ENCODE results near the gene CDH12.

Gene CDH12

GRCh38 chr5:22722056-22722455 is 131.1 kb downstream of the CDH12 start:
- Histone ChIP-seq H3K27ac (ENCODE audit: low read depth, low read length, poor library complexity, severe bottlenecking) (no peak overlapping the region), H3K9ac (ENCODE audit: low read length) (no peak overlapping the region), H2AFZ (ENCODE audit: low read length) (no peak overlapping the region), H3K36me3 (ENCODE audit: insufficient read depth, low read length) (no peaks in the 10 kb centered on the region), H3K4me3 (ENCODE audit: low read depth, low read length, poor library complexity, severe bottlenecking) (no peak overlapping the region), H3F3A (ENCODE audit: insufficient read depth, low read length) (no peaks in the 10 kb centered on the region), H4K20me1 (ENCODE audit: insufficient read depth, low read length) (no peaks in the 10 kb centered on the region), H3K27me3 (ENCODE audit: insufficient read depth, low read length) (no peaks in the 10 kb centered on the region), H3K4me1 (ENCODE audit: insufficient read depth, low read length, severe bottlenecking) (no peaks in the 10 kb centered on the region), H3K9me3 (ENCODE audit: low read length) (no peaks in the 10 kb centered on the region), H3K79me2 (ENCODE audit: insufficient read depth, low read length) (no peaks in the 10 kb centered on the region), H3K9me2 (ENCODE audit: low read depth, low read length) (no peaks in the 10 kb centered on the region), H3K4me2 (ENCODE audit: low read length) (no peak overlapping the region)
- TF ChIP-seq EZH2 (IDR thresholded peaks at IDR 0.05; ENCODE audit: borderline replicate concordance, low read length) = no peak
- TF ChIP-seq CTCF (IDR thresholded peaks at IDR 0.05; ENCODE audit: low read length) = no peak

GRCh38 chr5:22719842-22720241 is 133.3 kb downstream of the CDH12 start:
- Histone ChIP-seq H4K20me1 (ENCODE audit: insufficient read depth, low read length) (no peaks in the 10 kb centered on the region), H3K27me3 (ENCODE audit: insufficient read depth, low read length) (no peaks in the 10 kb centered on the region), H3K4me1 (ENCODE audit: insufficient read depth, low read length, severe bottlenecking) (no peaks in the 10 kb centered on the region), H3K27ac (ENCODE audit: low read depth, low read length, poor library complexity, severe bottlenecking) (no peak overlapping the region), H2AFZ (ENCODE audit: low read length) (no peak overlapping the region), H3K9me3 (ENCODE audit: low read length) (no peaks in the 10 kb centered on the region), H3K79me2 (ENCODE audit: insufficient read depth, low read length) (no peaks in the 10 kb centered on the region), H3K9me2 (ENCODE audit: low read depth, low read length) (no peaks in the 10 kb centered on the region), H3K4me2 (ENCODE audit: low read length) (no peak overlapping the region), H3K36me3 (ENCODE audit: insufficient read depth, low read length) (no peaks in the 10 kb centered on the region), H3F3A (ENCODE audit: insufficient read depth, low read length) (no peaks in the 10 kb centered on the region), H3K4me3 (ENCODE audit: low read depth, low read length, poor library complexity, severe bottlenecking) (no peak overlapping the region), H3K9ac (ENCODE audit: low read length) (no peak overlapping the region)
- TF ChIP-seq CTCF (IDR thresholded peaks at IDR 0.05; ENCODE audit: low read length) (no peak), EZH2 (IDR thresholded peaks at IDR 0.05; ENCODE audit: borderline replicate concordance, low read length) (no peak)

GRCh38 chr5:22710660-22711059 is 142.5 kb downstream of the CDH12 start:
- Histone ChIP-seq H3K27me3 (ENCODE audit: insufficient read depth, low read length) (no peaks in the 10 kb centered on the region), H2AFZ (ENCODE audit: low read length) (no peak overlapping the region), H3K9me3 (ENCODE audit: low read length) (no peaks in the 10 kb centered on the region), H3K36me3 (ENCODE audit: insufficient read depth, low read length) (no peaks in the 10 kb centered on the region), H3K9ac (ENCODE audit: low read length) (no peak overlapping the region), H3K9me2 (ENCODE audit: low read depth, low read length) (no peaks in the 10 kb centered on the region), H4K20me1 (ENCODE audit: insufficient read depth, low read length) (no peaks in the 10 kb centered on the region), H3K4me1 (ENCODE audit: insufficient read depth, low read length, severe bottlenecking) (no peaks in the 10 kb centered on the region), H3K4me2 (ENCODE audit: low read length) (no peak overlapping the region), H3K79me2 (ENCODE audit: insufficient read depth, low read length) (no peaks in the 10 kb centered on the region), H3F3A (ENCODE audit: insufficient read depth, low read length) (no peaks in the 10 kb centered on the region), H3K4me3 (ENCODE audit: low read depth, low read length, poor library complexity, severe bottlenecking) (no peak overlapping the region), H3K27ac (ENCODE audit: low read depth, low read length, poor library complexity, severe bottlenecking) (no peak overlapping the region)
- TF ChIP-seq EZH2 (IDR thresholded peaks at IDR 0.05; ENCODE audit: borderline replicate concordance, low read length) (no peak), CTCF (IDR thresholded peaks at IDR 0.05; ENCODE audit: low read length) (no peak)

Data from OCI-LY1 (cell line).